Neural cell (in vitro differentiated cells): Measurements from ENCODE around the gene ZFP36. TPM values are rescaled to one million over a fixed set of nuclear protein-coding genes. Genes with fewer than 3 reads are reported as not detected.
A peak's percentile ranks its signal among the peaks of the same experiment; 100 is the strongest.

Experiments used
- H2AFZ ChIP-seq: fragments of 200-600, 300-800 bp; sonication (generic), shearing (Covaris generic); 2 replicates; pipeline ENCODE4 v1.6.0; 2014; ENCODE audit warnings: low read depth, mild to moderate bottlenecking, antibody characterized with exemption, low read length, moderate library complexity
- H3F3A ChIP-seq: fragments of 200-600 bp; shearing (Covaris generic); 2 replicates; pipeline ENCODE4 v1.6.1; 2016; ENCODE audit warnings: mild to moderate bottlenecking, moderate library complexity, mixed read lengths, antibody characterized with exemption, low read length; ENCODE audit not compliant: insufficient read depth, poor library complexity, severe bottlenecking
- H3K27ac ChIP-seq: fragments of 200-600, 300-800 bp; sonication (generic), shearing (Covaris generic); 2 replicates; pipeline ENCODE4 v1.5.1; 2014; ENCODE audit warnings: mild to moderate bottlenecking, low read length, moderate library complexity
- H3K27me3 ChIP-seq: fragments of 300-800, 200-600 bp; sonication (generic), shearing (Covaris generic); 2 replicates; pipeline ENCODE4 v1.6.0; 2014; ENCODE audit warnings: mild to moderate bottlenecking, low read depth, low read length, moderate library complexity; ENCODE audit not compliant: insufficient read depth
- H3K36me3 ChIP-seq: fragments of 300-800, 200-600 bp; sonication (generic), shearing (Covaris generic); 2 replicates; pipeline ENCODE4 v1.5.1; 2014; ENCODE audit warnings: mild to moderate bottlenecking, antibody characterized with exemption, low read length, moderate library complexity; ENCODE audit not compliant: insufficient read depth
- H3K4me2 ChIP-seq: fragments of 300-800, 200-600 bp; sonication (generic), shearing (Covaris generic); 2 replicates; pipeline ENCODE4 v1.6.0; 2014; ENCODE audit warnings: mild to moderate bottlenecking, low read length
- H3K4me3 ChIP-seq: fragments of 300-800, 200-600 bp; sonication (generic), shearing (Covaris generic); 2 replicates; pipeline ENCODE4 v1.5.1; 2014; ENCODE audit warnings: mild to moderate bottlenecking, low read length, moderate library complexity
- H3K79me2 ChIP-seq: fragments of 200-600 bp; shearing (Covaris generic); replicated peaks from 2 replicates; pipeline ENCODE4 v1.6.0; 2014; ENCODE audit warnings: mild to moderate bottlenecking, low read length, moderate library complexity; ENCODE audit not compliant: insufficient read depth
- H3K9ac ChIP-seq: fragments of 300-800, 200-600 bp; sonication (generic), shearing (Covaris generic); 2 replicates; pipeline ENCODE4 v1.6.1; 2016; ENCODE audit warnings: mild to moderate bottlenecking, low read length, mixed read lengths
- H3K9me2 ChIP-seq: fragments of 200-600 bp; shearing (Covaris generic); 2 replicates; pipeline ENCODE4 v1.6.1; 2016; ENCODE audit warnings: mild to moderate bottlenecking, low read length, mixed read lengths; ENCODE audit not compliant: insufficient read depth
- H3K9me3 ChIP-seq: fragments of 200-600, 300-800 bp; sonication (generic), shearing (Covaris generic); 2 replicates; pipeline ENCODE4 v1.6.1; 2016; ENCODE audit warnings: mild to moderate bottlenecking, mixed run types, low read length, moderate library complexity, mixed read lengths
- H4K20me1 ChIP-seq: fragments of 200-600 bp; shearing (Covaris generic); 2 replicates; pipeline ENCODE4 v1.6.1; 2016; ENCODE audit warnings: mild to moderate bottlenecking, mixed run types; ENCODE audit not compliant: insufficient read depth
- CTCF ChIP-seq: fragments of 450-650 bp; IDR thresholded peaks from 2 replicates; pipeline ENCODE4 v1.5.1; 2014; ENCODE audit warnings: antibody characterized with exemption, mild to moderate bottlenecking, moderate library complexity; ENCODE audit not compliant: poor library complexity, severe bottlenecking
- EP300 ChIP-seq: fragments of 450-650 bp; conservative IDR thresholded peaks from 2 replicates; pipeline ENCODE4 v1.6.1; 2014; ENCODE audit warnings: antibody characterized with exemption, mild to moderate bottlenecking, moderate library complexity; ENCODE audit not compliant: poor library complexity, severe bottlenecking
- EZH2 ChIP-seq: fragments of 200-600, 300-800 bp; shearing (Covaris generic), sonication (generic); IDR thresholded peaks from 2 replicates; pipeline ENCODE4 v1.6.1; 2014; ENCODE audit warnings: antibody characterized with exemption, low read length, borderline replicate concordance, mild to moderate bottlenecking; ENCODE audit not compliant: insufficient read depth, poor library complexity, severe bottlenecking
- MXI1 ChIP-seq: fragments of 450-650 bp; conservative IDR thresholded peaks from 2 replicates; pipeline ENCODE4 v1.6.1; 2014; ENCODE audit warnings: antibody characterized with exemption, mild to moderate bottlenecking; ENCODE audit not compliant: poor library complexity, severe bottlenecking
- POLR2AphosphoS5 ChIP-seq: IDR thresholded peaks from 2 replicates; pipeline ENCODE4 v1.6.1; 2012
- RAD21 ChIP-seq: fragments of 450-650 bp; conservative IDR thresholded peaks from 2 replicates; pipeline ENCODE4 v1.6.1; 2014; ENCODE audit warnings: antibody characterized with exemption, mild to moderate bottlenecking, moderate library complexity
- REST ChIP-seq: IDR thresholded peaks from 2 replicates; pipeline ENCODE4 v1.6.1; 2012; ENCODE audit warnings: borderline replicate concordance
- SMC3 ChIP-seq: fragments of 450-650 bp; conservative IDR thresholded peaks from 2 replicates; pipeline ENCODE4 v1.6.1; 2014; ENCODE audit warnings: antibody characterized with exemption, mild to moderate bottlenecking, moderate library complexity; ENCODE audit not compliant: poor library complexity
- TAF1 ChIP-seq: IDR thresholded peaks from 2 replicates; pipeline ENCODE4 v1.6.1; 2012; ENCODE audit warnings: low read depth
- polyA plus RNA-seq: library from polyadenylated mRNA; depleted of rRNA; stranded (reverse); fragments of >200 nt; gene quantifications from 2 replicates; pipeline ENCODE4 v1.2.3, GENCODE V29; 2014

ZFP36 gene
- polyA plus RNA-seq, 1 donor from 2014 or later = not detected

DNA sequence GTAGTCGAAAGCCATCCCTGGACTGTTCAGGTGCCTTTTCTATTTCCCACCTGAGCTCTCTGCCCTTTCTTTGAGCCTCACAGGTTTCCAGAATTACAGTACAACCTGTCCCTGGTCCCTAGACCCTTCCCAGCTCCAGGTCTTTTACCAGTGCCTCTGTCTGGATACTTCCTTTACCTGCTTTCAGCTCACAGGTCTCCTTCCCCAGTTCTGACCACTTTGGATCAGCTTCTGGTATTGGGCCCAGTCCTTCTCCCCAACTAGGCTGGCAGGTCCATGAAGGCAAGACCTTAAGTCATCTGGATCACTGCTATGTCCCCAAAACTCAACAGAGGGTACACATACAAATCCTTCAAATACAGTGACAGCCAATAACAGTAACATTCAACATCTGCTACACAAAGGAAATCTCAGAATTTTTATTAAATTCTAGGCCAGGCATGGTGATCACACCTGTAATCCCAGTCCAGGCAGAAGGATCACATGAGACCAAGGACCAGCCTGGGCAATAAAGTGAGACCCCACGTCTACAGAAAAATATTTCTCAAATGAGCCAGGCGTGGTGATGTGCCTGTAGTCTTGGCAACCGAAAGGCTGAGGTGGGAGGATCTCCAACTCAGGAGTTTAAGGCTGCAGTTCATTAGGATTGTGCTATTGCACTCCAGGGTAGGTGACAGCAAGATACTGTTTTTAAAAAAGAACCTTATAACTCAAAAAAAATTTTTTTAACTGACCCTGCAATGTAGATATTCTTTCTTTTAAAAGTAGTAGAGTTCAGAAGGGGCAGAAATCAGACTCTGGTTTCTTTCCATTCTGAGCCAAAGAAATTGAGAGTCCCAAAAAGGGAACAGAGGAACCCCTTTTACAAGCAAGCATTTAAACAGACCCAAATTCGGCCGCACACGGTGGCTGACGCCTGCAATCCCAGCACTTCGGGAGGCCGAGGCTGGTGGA is 27.8 kb downstream of the ZFP36 start:
- Histone ChIP-seq H3K27ac (no peak overlapping the region), H3K4me3 (peak overlapping the region; percentile 93), H3K79me2 (peaks cover 16% of the 10 kb centered on the region), H3K4me2 (peak overlapping the region; percentile 79), H3F3A (peaks cover 4% of the 10 kb centered on the region), H3K27me3 (no peaks in the 10 kb centered on the region), H3K9me3 (no peaks in the 10 kb centered on the region), H3K9ac (peak overlapping the region; percentile 82), H2AFZ (no peak overlapping the region), H4K20me1 (no peaks in the 10 kb centered on the region), H3K36me3 (no peaks in the 10 kb centered on the region), H3K9me2 (no peaks in the 10 kb centered on the region)
- TF ChIP-seq POLR2AphosphoS5 (no peak), TAF1 (no peak), MXI1 (no peak), CTCF (no peak), EP300 (no peak), REST (no peak), SMC3 (no peak)

DNA sequence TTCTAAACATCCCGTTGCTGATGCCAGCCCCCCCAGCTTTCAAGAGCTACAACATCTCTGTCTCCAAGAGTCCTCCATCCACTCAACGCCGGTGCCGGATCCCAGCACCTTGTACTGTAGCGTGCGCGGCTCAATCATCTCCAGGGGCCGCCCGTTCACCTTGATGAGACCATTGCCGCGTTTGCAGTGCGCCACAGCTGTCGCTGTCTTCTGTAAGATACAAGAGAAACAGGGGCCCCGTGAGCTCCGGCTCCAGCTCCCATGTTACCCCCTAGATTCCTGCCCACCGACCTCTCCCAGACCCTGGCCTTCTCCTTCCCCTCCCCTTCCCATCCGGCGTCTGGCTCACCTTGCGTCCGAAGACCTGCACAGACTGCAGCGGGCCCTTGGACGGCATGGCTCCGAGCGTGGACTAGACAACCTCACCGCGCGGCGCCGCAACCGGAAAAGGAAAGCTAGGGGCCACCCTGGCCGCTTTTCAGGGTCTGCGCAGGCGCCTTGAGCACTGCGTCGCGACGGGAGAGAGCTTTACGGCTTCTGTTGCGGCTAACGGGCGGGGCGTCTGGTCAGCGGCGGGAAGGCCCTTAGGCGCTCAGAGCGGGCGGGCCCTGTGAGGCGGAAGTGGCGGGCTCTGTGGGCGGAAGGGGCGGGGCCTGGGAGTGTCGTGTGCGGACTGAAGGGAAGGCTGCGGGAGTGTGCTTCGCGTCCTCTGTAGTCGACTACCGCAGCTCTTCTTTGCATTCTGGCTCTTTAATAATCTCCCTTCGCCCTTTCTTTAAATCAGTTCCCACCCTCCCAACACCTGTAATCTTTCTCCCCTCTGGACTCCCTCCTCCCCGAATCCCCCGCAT is 29.1 kb downstream of the ZFP36 start, which contains the start of gene RPS16:
Gene RPS16 (minus strand): TSS at position 451 of the 851 bp plus-strand sequence. CDS start 54 bp downstream, at position 397.
- H3K36me3 ChIP-seq = no peaks in the 10 kb centered on the region
- peak within 1 kb of the TSS; percentile 95 for H3K27ac ChIP-seq
- no peaks in the 10 kb centered on the region for H3K9me2 ChIP-seq
- H3K4me3 ChIP-seq = peak within 1 kb of the TSS; percentile 93
- peaks cover 4% of the 10 kb centered on the region for H3F3A ChIP-seq
- H3K79me2 ChIP-seq = peaks cover 16% of the 10 kb centered on the region
- H4K20me1 ChIP-seq = no peaks in the 10 kb centered on the region
- H3K4me2 ChIP-seq = peak within 1 kb of the TSS; percentile 99
- TF ChIP-seq MXI1 (peak; percentile 98), POLR2AphosphoS5 (peak; percentile 98), CTCF (no peak), SMC3 (peak; percentile 39), REST (peak; percentile 93), EP300 (peak; percentile 34), TAF1 (peak; percentile 98), EZH2 (no peak), RAD21 (no peak)
- peak within 1 kb of the TSS; percentile 93 for H2AFZ ChIP-seq
- H3K27me3 ChIP-seq = no peaks in the 10 kb centered on the region
- H3K9me3 ChIP-seq = no peaks in the 10 kb centered on the region
- H3K9ac ChIP-seq = peak within 1 kb of the TSS; percentile 82
